NCI-H345 treated with DMSO at 0.1 percent for 48 hours (cell line): ENCODE measurements around the gene ZC3H7A.

Source experiments
- DNase-seq: peaks from one replicate; lab custom pipeline; 2025; ENCODE audit not compliant: unreplicated experiment; lab: John Stamatoyannopoulos, UW

Gene ZC3H7A

GRCh38 chr16:11706180-11706742, 90.8 kb downstream of the ZC3H7A start:
- DNase-seq = no peak

- no peak for DNase-seq
These were observed 91.6 kb downstream of the ZC3H7A start for GRCh38 chr16:11705311-11706025.
